HG02970 (cell line): ENCODE measurements around the gene N4BP2L2.

Experiments
- ATAC-seq: cut with Tn5 transposase; IDR thresholded peaks from one replicate; pipeline ENCODE4 v1.9.1; 2021; ENCODE audit warnings: mild to moderate bottlenecking, moderate library complexity, moderate number of reproducible peaks; ENCODE audit not compliant: unreplicated experiment, low FRiP score

Gene N4BP2L2

GRCh38 chr13:32472194-32472621 lies 66.4 kb downstream of the N4BP2L2 start:
- no peak for ATAC-seq

- no peak for ATAC-seq
These were observed 67.2 kb downstream of the N4BP2L2 start for GRCh38 chr13:32471187-32471922.

- no peak for ATAC-seq
These were observed 70.0 kb downstream of the N4BP2L2 start for GRCh38 chr13:32468502-32469142.

GRCh38 chr13:32456591-32456990 lies 82.0 kb downstream of the N4BP2L2 start:
- ATAC-seq, result no peak

- no peak for ATAC-seq
These were observed 83.0 kb downstream of the N4BP2L2 start for GRCh38 chr13:32455594-32455903.

GRCh38 chr13:32454886-32455593 lies 83.6 kb downstream of the N4BP2L2 start:
- no peak for ATAC-seq

- ATAC-seq, result no peak
These were observed 84.6 kb downstream of the N4BP2L2 start for GRCh38 chr13:32453981-32454380.

- no peak for ATAC-seq
These were observed 89.6 kb downstream of the N4BP2L2 start for GRCh38 chr13:32448972-32449371.

- ATAC-seq, result no peak
These were observed 90.5 kb downstream of the N4BP2L2 start for GRCh38 chr13:32447894-32448623.

- no peak for ATAC-seq
These were observed 91.7 kb downstream of the N4BP2L2 start for GRCh38 chr13:32446773-32447465.

GRCh38 chr13:32446220-32446619 lies 92.4 kb downstream of the N4BP2L2 start:
- ATAC-seq, result no peak

GRCh38 chr13:32445461-32445860 lies 93.1 kb downstream of the N4BP2L2 start:
- no peak for ATAC-seq

GRCh38 chr13:32443111-32443510 lies 95.5 kb downstream of the N4BP2L2 start:
- ATAC-seq, result no peak

GRCh38 chr13:32438871-32439270 lies 99.7 kb downstream of the N4BP2L2 start:
- no peak for ATAC-seq

- no peak for ATAC-seq
These were observed 105.7 kb downstream of the N4BP2L2 start for GRCh38 chr13:32432856-32433255.

- ATAC-seq, result no peak
These were observed 107.2 kb downstream of the N4BP2L2 start for GRCh38 chr13:32431361-32431760.

GRCh38 chr13:32430018-32430747 lies 108.4 kb downstream of the N4BP2L2 start:
- ATAC-seq, result no peak

GRCh38 chr13:32429433-32429909 lies 109.1 kb downstream of the N4BP2L2 start:
- no peak for ATAC-seq

GRCh38 chr13:32428581-32429432 lies 109.8 kb downstream of the N4BP2L2 start:
- ATAC-seq, result no peak
